Dermis microvascular lymphatic vessel endothelial cell (primary cell): ENCODE results near the gene USP31. TPM values are rescaled to one million over a fixed set of nuclear protein-coding genes. Genes with fewer than 3 reads are reported as not detected.

ENCODE experiments used
- DNase-seq, 2 donors: peaks; one replicate each; pipeline versions ENCODE4 v3.0.0 to v3.0.0-alpha.2; 2010; ENCODE audit warnings: low read depth in 2 of 2
- total RNA-seq: library from RNA; depleted of rRNA; stranded (reverse); fragments of >200 nt; gene quantifications from 2 replicates; pipeline ENCODE4 v1.2.1, GENCODE V29; 2014

USP31 gene
- total RNA-seq, 1 donor from 2014 or later = 15.0 TPM

- DNase-seq = no peak
Measured at GRCh38 chr16:23024044-23024443, 125.2 kb downstream of the USP31 start.

- DNase-seq = no peak
Measured at GRCh38 chr16:23020084-23020483, 129.2 kb downstream of the USP31 start.

- DNase-seq = no peak
Measured at GRCh38 chr16:23016368-23016767, 132.9 kb downstream of the USP31 start.

GRCh38 chr16:23015580-23015979, 133.7 kb downstream of the USP31 start:
- no peak for DNase-seq

- no peak for DNase-seq
Measured at GRCh38 chr16:23014592-23014991, 134.7 kb downstream of the USP31 start.

Other genes starting within 250 kb of the USP31 start
- 0.13 and 0.26 TPM in 2 replicates for gene SCNN1G, start 33.3 kb upstream of the USP31 start, total RNA-seq
- 3.0 and 9.5 TPM in 2 replicates for gene SCNN1B, start 152.8 kb upstream of the USP31 start, total RNA-seq